Left ventricle myocardium inferior (tissue), 1 donor: Measurements from ENCODE around the gene SYNPR. TPM values are rescaled to one million over a fixed set of nuclear protein-coding genes. Genes with fewer than 3 reads are reported as not detected.

Experiments
- DNase-seq: peaks from one replicate; pipeline ENCODE4 v3.0.0-alpha.2; 2020
- H3K27ac ChIP-seq: fragments of 200-600 bp; replicated peaks from 2 replicates; pipeline ENCODE4 v1.8.0; 2021
- H3K27me3 ChIP-seq: fragments of 200-600 bp; 2 replicates; pipeline ENCODE4 v1.8.0; 2021; ENCODE audit warnings: low read depth
- H3K36me3 ChIP-seq: fragments of 200-600 bp; 2 replicates; pipeline ENCODE4 v1.8.0; 2021
- H3K4me1 ChIP-seq: fragments of 200-600 bp; 2 replicates; pipeline ENCODE4 v1.8.0; 2021
- H3K4me3 ChIP-seq: fragments of 200-600 bp; 2 replicates; pipeline ENCODE4 v1.8.0; 2021; ENCODE audit warnings: mild to moderate bottlenecking, moderate library complexity
- H3K9me3 ChIP-seq: fragments of 200-600 bp; replicated peaks from 2 replicates; pipeline ENCODE4 v1.8.0; 2021
- intact Hi-C: fragments of 100-400 bp; cut with micrococcal nuclease; formaldehyde crosslinking; loops from one replicate; pipeline ENCODE4 v1.11.0; 2022
- total RNA-seq: library from RNA; stranded (reverse); fragmentation: NEBNext Ultra II Directional; extraction: Animal tissue kit (Norgen Biotek cat#: 25700); gene quantifications from one replicate; pipeline ENCODE4 v1.2.1, GENCODE V29; 2021
- TF ChIP-seq, protein P1 (sequence below): fragments of 200-600 bp; IDR thresholded peaks from 2 replicates; pipeline ENCODE4 v1.8.0; 2021; ENCODE audit warnings: antibody characterized with exemption, mild to moderate bottlenecking, borderline replicate concordance
- donor health status: DM: no; HTN: yes; CAD: no; lungs with severe emphysema.

The SYNPR gene
- total RNA-seq, 1 donor from 2014 or later: 0.93 TPM

- no peak for DNase-seq
- no peak overlapping the region for H3K4me3 ChIP-seq
- H3K4me1 ChIP-seq: no peaks in the 10 kb centered on the region
- no peaks in the 10 kb centered on the region for H3K27me3 ChIP-seq
- H3K36me3 ChIP-seq: no peaks in the 10 kb centered on the region
- H3K9me3 ChIP-seq: no peaks in the 10 kb centered on the region
- intact Hi-C loops: no loop called here
- TF ChIP-seq, protein P1, sequence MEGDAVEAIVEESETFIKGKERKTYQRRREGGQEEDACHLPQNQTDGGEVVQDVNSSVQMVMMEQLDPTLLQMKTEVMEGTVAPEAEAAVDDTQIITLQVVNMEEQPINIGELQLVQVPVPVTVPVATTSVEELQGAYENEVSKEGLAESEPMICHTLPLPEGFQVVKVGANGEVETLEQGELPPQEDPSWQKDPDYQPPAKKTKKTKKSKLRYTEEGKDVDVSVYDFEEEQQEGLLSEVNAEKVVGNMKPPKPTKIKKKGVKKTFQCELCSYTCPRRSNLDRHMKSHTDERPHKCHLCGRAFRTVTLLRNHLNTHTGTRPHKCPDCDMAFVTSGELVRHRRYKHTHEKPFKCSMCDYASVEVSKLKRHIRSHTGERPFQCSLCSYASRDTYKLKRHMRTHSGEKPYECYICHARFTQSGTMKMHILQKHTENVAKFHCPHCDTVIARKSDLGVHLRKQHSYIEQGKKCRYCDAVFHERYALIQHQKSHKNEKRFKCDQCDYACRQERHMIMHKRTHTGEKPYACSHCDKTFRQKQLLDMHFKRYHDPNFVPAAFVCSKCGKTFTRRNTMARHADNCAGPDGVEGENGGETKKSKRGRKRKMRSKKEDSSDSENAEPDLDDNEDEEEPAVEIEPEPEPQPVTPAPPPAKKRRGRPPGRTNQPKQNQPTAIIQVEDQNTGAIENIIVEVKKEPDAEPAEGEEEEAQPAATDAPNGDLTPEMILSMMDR: no peak
- no peak overlapping the region for H3K27ac ChIP-seq
These were observed 376.1 kb downstream of the SYNPR start for GRCh38 chr3:63654211-63654610.

DNA sequence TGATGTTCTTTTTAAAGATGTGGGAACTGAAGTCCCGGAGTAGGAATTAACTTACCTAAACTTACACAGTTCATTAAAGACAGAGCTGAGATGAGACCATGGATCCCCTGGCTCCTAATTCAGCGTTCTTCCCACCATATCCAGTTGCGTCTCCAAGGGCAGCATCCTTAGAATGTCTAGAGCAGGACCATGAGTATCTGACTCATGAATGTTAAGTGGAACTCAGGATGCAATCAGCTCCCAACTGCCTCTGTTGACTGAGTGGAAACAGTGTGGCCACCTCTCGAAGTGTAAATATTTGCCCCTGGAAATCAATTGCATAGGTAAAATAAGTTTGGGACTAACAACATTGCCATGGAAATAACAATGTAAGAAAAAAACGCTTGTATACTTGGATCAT lies 376.8 kb downstream of the SYNPR start:
- intact Hi-C loops: no loop called here

DNA sequence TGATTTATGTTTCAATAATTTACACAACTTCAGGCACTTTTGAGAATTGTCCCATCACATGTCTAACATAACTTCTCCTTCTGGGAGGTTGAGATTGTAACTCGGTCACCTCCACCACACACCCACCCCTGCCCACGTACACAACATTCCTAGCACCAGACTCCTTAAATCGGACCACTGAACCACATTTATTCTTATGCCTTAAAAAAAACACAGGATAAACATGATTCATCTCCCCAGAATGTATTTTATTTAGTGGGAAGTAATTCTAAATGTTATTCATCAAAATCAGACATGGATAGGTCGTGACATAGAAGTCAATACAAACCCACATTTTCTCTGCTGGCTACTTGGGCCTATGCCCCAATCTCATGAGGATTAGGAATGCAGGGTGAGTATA lies 377.4 kb downstream of the SYNPR start:
- H3K36me3 ChIP-seq: no peaks in the 10 kb centered on the region
- no peak overlapping the region for H3K27ac ChIP-seq
- H3K9me3 ChIP-seq: no peaks in the 10 kb centered on the region
- no peaks in the 10 kb centered on the region for H3K4me1 ChIP-seq
- H3K27me3 ChIP-seq: no peaks in the 10 kb centered on the region
- TF ChIP-seq, protein P1: no peak
- no peak overlapping the region for H3K4me3 ChIP-seq
- DNase-seq: no peak
- intact Hi-C loops: no loop called here

More for the DNA sequence above, 376.8 kb downstream of the SYNPR start:
- H3K4me3 ChIP-seq: no peak overlapping the region
- TF ChIP-seq, protein P1: no peak
- H3K27ac ChIP-seq: no peak overlapping the region
- no peaks in the 10 kb centered on the region for H3K4me1 ChIP-seq
- DNase-seq: no peak
- no peaks in the 10 kb centered on the region for H3K9me3 ChIP-seq
- H3K36me3 ChIP-seq: no peaks in the 10 kb centered on the region
- H3K27me3 ChIP-seq: no peaks in the 10 kb centered on the region

DNA sequence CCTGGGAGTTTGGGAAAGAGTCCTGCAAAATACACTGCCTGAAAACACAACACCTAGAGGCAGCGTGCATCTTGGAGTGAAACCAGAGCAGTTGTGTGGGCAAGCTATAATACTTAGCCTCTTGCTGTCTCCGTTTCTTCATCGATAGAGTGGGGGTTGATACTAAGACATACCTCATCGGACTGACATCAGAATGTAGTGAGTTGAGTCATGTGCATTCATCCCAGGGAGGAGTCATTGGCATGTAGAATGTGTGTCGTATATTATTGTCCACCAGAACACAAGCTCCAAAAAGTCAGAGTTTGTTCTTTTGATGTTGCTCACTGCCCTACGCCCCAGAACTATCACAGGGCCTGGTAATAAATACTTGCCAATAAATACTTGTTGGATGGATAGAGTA lies 378.7 kb downstream of the SYNPR start:
- TF ChIP-seq, protein P1: no peak
- no peak overlapping the region for H3K27ac ChIP-seq
- no peaks in the 10 kb centered on the region for H3K4me1 ChIP-seq
- no peak for DNase-seq
- intact Hi-C loops: no loop called here
- no peaks in the 10 kb centered on the region for H3K9me3 ChIP-seq
- H3K27me3 ChIP-seq: no peaks in the 10 kb centered on the region
- H3K36me3 ChIP-seq: no peaks in the 10 kb centered on the region
- H3K4me3 ChIP-seq: no peak overlapping the region

DNA sequence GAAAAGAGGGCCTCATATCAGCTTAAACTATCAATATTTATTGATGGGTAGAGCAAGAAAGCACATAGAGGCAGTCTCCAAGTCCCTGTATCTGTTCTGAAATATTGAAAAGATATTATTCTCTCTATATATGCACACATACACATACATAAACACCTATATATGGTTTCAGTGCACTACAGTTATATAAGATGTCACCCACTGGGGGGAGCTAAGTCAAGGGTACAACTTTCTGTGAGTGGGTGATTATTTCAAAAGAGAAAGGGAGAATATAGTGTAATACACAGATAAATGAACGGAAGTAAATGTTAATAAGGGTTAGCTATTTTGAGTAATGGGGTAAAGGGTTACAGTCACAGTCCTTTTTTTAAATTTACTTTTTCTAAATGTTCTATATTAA lies 383.1 kb downstream of the SYNPR start:
- Histone ChIP-seq H3K27ac (no peak overlapping the region), H3K4me1 (no peaks in the 10 kb centered on the region), H3K36me3 (no peaks in the 10 kb centered on the region), H3K27me3 (peaks cover 8% of the 10 kb centered on the region), H3K9me3 (no peaks in the 10 kb centered on the region), H3K4me3 (no peak overlapping the region)
- intact Hi-C loops: no loop called here
- no peak for DNase-seq
- TF ChIP-seq, protein P1: no peak

DNA sequence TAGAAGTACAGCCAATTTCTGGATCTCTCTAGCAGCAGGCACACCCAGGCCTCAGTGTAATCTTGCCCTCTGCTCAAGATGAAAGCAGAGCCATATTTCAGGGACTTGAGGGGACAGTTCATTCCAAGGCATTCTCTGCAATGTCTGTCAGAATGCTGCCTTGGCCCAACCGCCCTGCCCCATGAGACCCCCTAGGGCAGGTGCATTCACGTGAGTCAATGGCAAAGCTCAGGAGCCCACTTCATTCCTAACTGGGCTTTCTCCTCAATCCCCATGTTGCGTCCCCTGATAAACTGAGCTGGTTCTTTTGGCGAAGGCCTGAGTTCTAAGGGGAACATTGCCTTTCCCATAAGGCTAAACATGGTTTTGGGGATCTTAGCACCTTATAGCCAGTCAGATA lies 383.9 kb downstream of the SYNPR start:
- H3K9me3 ChIP-seq: no peaks in the 10 kb centered on the region
- peaks cover 8% of the 10 kb centered on the region for H3K27me3 ChIP-seq
- intact Hi-C loops: no loop called here
- no peaks in the 10 kb centered on the region for H3K4me1 ChIP-seq
- no peaks in the 10 kb centered on the region for H3K36me3 ChIP-seq
- TF ChIP-seq, protein P1: no peak
- DNase-seq: no peak
- no peak overlapping the region for H3K4me3 ChIP-seq
- H3K27ac ChIP-seq: no peak overlapping the region
